Breast epithelium (tissue), 4 donors: ENCODE results near the gene SMAP1. TPM values are rescaled to one million over a fixed set of nuclear protein-coding genes. Genes with fewer than 3 reads are reported as not detected.

Experiments
- DNase-seq, 2 donors: peaks; one replicate each; pipeline ENCODE4 v3.0.0-alpha.2; 2019; ENCODE audit warnings: low spot score in 2 of 2
- H3K27ac ChIP-seq, 2 donors: fragments of 200-600 bp; sonication (generic) in 1 of 2; one replicate each; pipeline ENCODE4 v1.5.1; 2016 to 2019; ENCODE audit warnings: mild to moderate bottlenecking in 1 of 2
- H3K27me3 ChIP-seq, 2 donors: fragments of 200-600 bp; sonication (generic) in 1 of 2; one replicate each; pipeline versions ENCODE4 v1.5.1 to v1.6.0; 2017 to 2019; ENCODE audit warnings: control low read depth in 1 of 2, mild to moderate bottlenecking in 1 of 2
- H3K36me3 ChIP-seq: fragments of 200-600 bp; one replicate; pipeline ENCODE4 v1.5.1; 2019
- H3K4me1 ChIP-seq, 2 donors: fragments of 200-600 bp; sonication (generic); one replicate each; pipeline ENCODE4 v1.5.1; 2016 to 2019; ENCODE audit warnings: control low read depth in 1 of 2
- H3K4me3 ChIP-seq, 3 donors: fragments of 200-600 bp; sonication (generic); 1 replicate in 2 of 3; 2 replicates in 1 of 3; pipeline ENCODE4 v1.5.1; 2016 to 2019; ENCODE audit warnings: mild to moderate bottlenecking in 3 of 3, moderate library complexity in 2 of 3
- H3K9me3 ChIP-seq, 2 donors: fragments of 200-600 bp; sonication (generic) in 1 of 2; one replicate each; pipeline ENCODE4 v1.5.1; 2016 to 2019; ENCODE audit warnings: control low read depth in 1 of 2
- CTCF ChIP-seq, 3 donors: fragments of 450-650 bp; IDR thresholded peaks; one replicate each; pipeline ENCODE4 v1.5.1; 2016 to 2017; ENCODE audit warnings: antibody characterized with exemption in 3 of 3, mild to moderate bottlenecking in 3 of 3, moderate library complexity in 3 of 3
- POLR2A ChIP-seq: fragments of 450-650 bp; IDR thresholded peaks from one replicate; pipeline ENCODE4 v1.6.1; 2016; ENCODE audit warnings: antibody characterized with exemption, mild to moderate bottlenecking, moderate library complexity
- POLR2AphosphoS5 ChIP-seq, 3 donors: sonication (generic); formaldehyde crosslinking; IDR thresholded peaks; one replicate each; pipeline ENCODE4 v1.6.1; 2017; ENCODE audit warnings: antibody characterized with exemption in 3 of 3
- intact Hi-C: fragments of 100-400 bp; cut with DNase I; formaldehyde crosslinking; loops from one replicate; pipeline ENCODE4 v1.15.1; 2023; ENCODE audit warnings: low total_unique reads
- total RNA-seq, 3 donors: library from RNA; depleted of rRNA; stranded (reverse); fragments of >200 nt; gene quantifications; one replicate each; pipeline ENCODE4 v1.1.0, GENCODE V29; 2016

The SMAP1 gene
- total RNA-seq, 3 donors from 2014 or later = 22.0 to 36.6 (median 27.1) TPM

GRCh38 chr6:70705772-70706171, 38.1 kb downstream of the SMAP1 start:
- intact Hi-C loops = no loop called here
- Histone ChIP-seq H3K9me3 (no peaks in the 10 kb centered on the region), H3K36me3 (no peaks in the 10 kb centered on the region), H3K27me3 (no peaks in the 10 kb centered on the region), H3K4me1 (no peaks in the 10 kb centered on the region), H3K27ac (no peak overlapping the region), H3K4me3 (no peak overlapping the region)
- TF ChIP-seq POLR2A = no peak
- no peak for TF ChIP-seq POLR2AphosphoS5 (IDR thresholded peaks at IDR 0.05)
- no peak for TF ChIP-seq CTCF (IDR thresholded peaks at IDR 0.05)
- no peak for DNase-seq

- Histone ChIP-seq H3K27me3 (no peaks in the 10 kb centered on the region), H3K27ac (no peak overlapping the region), H3K36me3 (no peaks in the 10 kb centered on the region), H3K9me3 (no peaks in the 10 kb centered on the region), H3K4me1 (no peaks in the 10 kb centered on the region), H3K4me3 (no peak overlapping the region)
- intact Hi-C loops = no loop called here
- no peak for TF ChIP-seq POLR2AphosphoS5 (IDR thresholded peaks at IDR 0.05)
- TF ChIP-seq POLR2A = no peak
- peak; percentile 15 to 63 (median 51) for TF ChIP-seq CTCF (IDR thresholded peaks at IDR 0.05)
- DNase-seq = no peak
Observed at GRCh38 chr6:70706491-70707123, 38.9 kb downstream of the SMAP1 start.

- H3K27ac ChIP-seq = no peak overlapping the region
- H3K4me1 ChIP-seq = no peaks in the 10 kb centered on the region
- no peaks in the 10 kb centered on the region for H3K9me3 ChIP-seq
- H3K36me3 ChIP-seq = no peaks in the 10 kb centered on the region
- intact Hi-C loops = no loop called here
- H3K27me3 ChIP-seq = no peaks in the 10 kb centered on the region
- H3K4me3 ChIP-seq = no peak overlapping the region
- no peak for TF ChIP-seq POLR2A
- TF ChIP-seq POLR2AphosphoS5 (IDR thresholded peaks at IDR 0.05) = no peak
- no peak for DNase-seq
Observed at GRCh38 chr6:70707893-70708292, 40.2 kb downstream of the SMAP1 start.

GRCh38 chr6:70708448-70708847, 40.8 kb downstream of the SMAP1 start:
- intact Hi-C loops = no loop called here
- no peaks in the 10 kb centered on the region for H3K27me3 ChIP-seq
- no peak for DNase-seq
- H3K4me3 ChIP-seq = no peak overlapping the region
- no peak for TF ChIP-seq CTCF (IDR thresholded peaks at IDR 0.05)
- TF ChIP-seq POLR2A = no peak
- no peak for TF ChIP-seq POLR2AphosphoS5 (IDR thresholded peaks at IDR 0.05)
- no peaks in the 10 kb centered on the region for H3K4me1 ChIP-seq
- H3K36me3 ChIP-seq = no peaks in the 10 kb centered on the region
- H3K27ac ChIP-seq = no peak overlapping the region
- peaks cover 0 to under 1% of the 10 kb centered on the region in 2 donors for H3K9me3 ChIP-seq

- Histone ChIP-seq H3K27ac (no peak overlapping the region), H3K4me1 (no peaks in the 10 kb centered on the region), H3K9me3 (peaks cover under 1 to 14% of the 10 kb centered on the region in 2 donors), H3K27me3 (no peaks in the 10 kb centered on the region), H3K36me3 (no peaks in the 10 kb centered on the region), H3K4me3 (no peak overlapping the region)
- DNase-seq = no peak
- intact Hi-C loops = no loop called here
- TF ChIP-seq CTCF (IDR thresholded peaks at IDR 0.05) (no peak), POLR2AphosphoS5 (IDR thresholded peaks at IDR 0.05) (no peak), POLR2A (no peak)
Observed at GRCh38 chr6:70709826-70710225, 42.1 kb downstream of the SMAP1 start.
